GM20000 (cell line): ENCODE results near the gene RAB43.

Experiments used
- DNase-seq: peaks from one replicate; pipeline ENCODE4 v3.0.0; 2012; ENCODE audit warnings: low spot score
- TF ChIP-seq, protein P1 (sequence below): IDR thresholded peaks from 2 replicates; pipeline ENCODE4 v1.5.1; 2012; ENCODE audit warnings: mild to moderate bottlenecking, control low read depth; ENCODE audit errors: extremely low read depth, missing control alignments

The RAB43 gene

GRCh38 chr3:129107793-129108192 lies 13.8 kb downstream of the RAB43 start:
- DNase-seq: no peak
- TF ChIP-seq, protein P1, sequence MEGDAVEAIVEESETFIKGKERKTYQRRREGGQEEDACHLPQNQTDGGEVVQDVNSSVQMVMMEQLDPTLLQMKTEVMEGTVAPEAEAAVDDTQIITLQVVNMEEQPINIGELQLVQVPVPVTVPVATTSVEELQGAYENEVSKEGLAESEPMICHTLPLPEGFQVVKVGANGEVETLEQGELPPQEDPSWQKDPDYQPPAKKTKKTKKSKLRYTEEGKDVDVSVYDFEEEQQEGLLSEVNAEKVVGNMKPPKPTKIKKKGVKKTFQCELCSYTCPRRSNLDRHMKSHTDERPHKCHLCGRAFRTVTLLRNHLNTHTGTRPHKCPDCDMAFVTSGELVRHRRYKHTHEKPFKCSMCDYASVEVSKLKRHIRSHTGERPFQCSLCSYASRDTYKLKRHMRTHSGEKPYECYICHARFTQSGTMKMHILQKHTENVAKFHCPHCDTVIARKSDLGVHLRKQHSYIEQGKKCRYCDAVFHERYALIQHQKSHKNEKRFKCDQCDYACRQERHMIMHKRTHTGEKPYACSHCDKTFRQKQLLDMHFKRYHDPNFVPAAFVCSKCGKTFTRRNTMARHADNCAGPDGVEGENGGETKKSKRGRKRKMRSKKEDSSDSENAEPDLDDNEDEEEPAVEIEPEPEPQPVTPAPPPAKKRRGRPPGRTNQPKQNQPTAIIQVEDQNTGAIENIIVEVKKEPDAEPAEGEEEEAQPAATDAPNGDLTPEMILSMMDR: no peak

- DNase-seq: no peak
- TF ChIP-seq, protein P1: no peak
Measured at GRCh38 chr3:129106866-129107565, 14.6 kb downstream of the RAB43 start.

DNA sequence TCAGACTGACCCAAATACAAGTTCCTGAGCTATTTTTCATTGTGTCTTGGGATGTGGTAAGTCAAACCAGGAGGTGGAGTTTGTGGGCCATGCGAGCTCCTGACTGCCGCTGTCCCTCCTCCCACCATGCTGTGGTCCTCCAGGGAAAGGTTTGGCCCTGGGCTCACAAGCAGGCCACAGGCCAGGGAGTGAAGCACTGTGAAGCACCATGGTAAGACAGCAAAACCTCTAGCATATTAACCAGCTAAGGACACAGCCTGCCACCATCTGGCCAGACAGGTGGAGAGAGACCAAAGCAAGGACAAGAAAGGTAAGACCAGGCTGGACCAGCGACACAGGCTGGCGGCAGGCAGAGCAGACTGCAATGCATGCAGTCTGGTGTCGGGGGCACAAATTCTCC lies 15.3 kb downstream of the RAB43 start:
- DNase-seq: no peak
- TF ChIP-seq, protein P1: no peak

DNA sequence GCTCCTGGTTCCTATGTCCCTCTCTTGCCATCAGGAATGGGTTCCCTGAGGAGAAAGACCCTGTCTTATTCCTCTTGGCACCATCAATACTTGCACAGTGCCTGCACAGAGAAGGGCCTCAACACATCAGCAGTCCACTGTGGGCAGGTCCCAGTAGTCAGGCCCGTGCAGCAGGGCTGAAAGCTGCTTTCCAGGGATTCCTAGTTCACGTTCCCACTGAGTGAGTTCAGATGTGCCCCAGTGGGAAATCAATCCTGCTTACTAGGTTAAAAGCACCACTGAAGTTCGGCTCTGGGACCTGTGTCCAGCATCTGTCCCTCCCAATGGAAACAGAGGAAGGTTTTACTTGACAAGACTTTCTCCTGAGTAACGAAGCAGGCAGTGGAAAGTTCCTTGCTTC lies 15.7 kb downstream of the RAB43 start:
- TF ChIP-seq, protein P1: no peak
- DNase-seq: no peak

- no peak for DNase-seq
- TF ChIP-seq, protein P1: no peak
Measured at GRCh38 chr3:129104498-129105079, 17.0 kb downstream of the RAB43 start.

DNA sequence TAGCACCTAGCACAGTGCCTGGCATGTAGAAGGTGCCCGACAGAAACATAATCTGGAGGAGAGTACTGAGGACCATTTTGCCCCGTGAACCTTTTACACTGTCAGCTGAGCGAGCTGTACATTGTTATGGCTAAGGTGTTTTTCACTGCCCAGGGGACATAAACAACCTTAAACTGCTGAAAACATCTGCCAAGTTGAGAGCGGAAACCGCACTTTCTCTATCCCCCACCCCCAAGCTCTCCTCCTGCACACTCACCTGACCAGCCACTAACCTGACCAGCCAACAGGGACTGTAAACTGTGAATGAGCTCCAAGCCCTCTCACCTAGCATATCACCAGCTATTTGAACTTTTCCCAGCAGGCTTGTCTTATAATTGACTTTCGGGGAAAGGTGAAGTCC lies 17.6 kb downstream of the RAB43 start:
- no peak for DNase-seq
- TF ChIP-seq, protein P1: no peak

DNA sequence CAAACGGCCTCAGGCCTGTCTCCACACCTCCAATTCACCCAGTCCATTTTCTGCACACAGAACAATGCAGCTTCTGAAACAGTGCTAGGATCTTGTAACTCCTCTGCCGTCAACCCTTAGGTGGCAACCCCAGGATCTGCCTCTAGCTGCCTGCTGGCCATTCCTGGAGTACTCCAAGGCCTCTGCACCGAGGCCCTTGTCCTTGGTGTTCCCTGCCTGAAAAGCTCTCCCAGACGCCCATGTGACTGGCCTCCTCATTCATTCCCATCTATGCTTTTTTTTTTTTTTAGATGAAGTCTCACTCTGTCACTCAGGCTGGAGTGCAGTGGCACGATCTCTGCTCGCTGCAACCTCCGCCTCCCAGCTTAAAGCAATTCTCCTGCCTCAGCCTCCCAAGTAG lies 18.3 kb downstream of the RAB43 start:
- no peak for DNase-seq

More for the DNA sequence above, 18.3 kb downstream of the RAB43 start:
- TF ChIP-seq, protein P1: no peak
